HG03066 (cell line): ENCODE data around the gene NPC1.

Experiments used
- ATAC-seq: cut with Tn5 transposase; IDR thresholded peaks from one replicate; pipeline ENCODE4 v1.9.1; 2021; ENCODE audit warnings: low read depth; ENCODE audit not compliant: unreplicated experiment

Gene NPC1

GRCh38 chr18:23612434-23613090 is 26.3 kb upstream of the NPC1 start:
- no peak for ATAC-seq

DNA sequence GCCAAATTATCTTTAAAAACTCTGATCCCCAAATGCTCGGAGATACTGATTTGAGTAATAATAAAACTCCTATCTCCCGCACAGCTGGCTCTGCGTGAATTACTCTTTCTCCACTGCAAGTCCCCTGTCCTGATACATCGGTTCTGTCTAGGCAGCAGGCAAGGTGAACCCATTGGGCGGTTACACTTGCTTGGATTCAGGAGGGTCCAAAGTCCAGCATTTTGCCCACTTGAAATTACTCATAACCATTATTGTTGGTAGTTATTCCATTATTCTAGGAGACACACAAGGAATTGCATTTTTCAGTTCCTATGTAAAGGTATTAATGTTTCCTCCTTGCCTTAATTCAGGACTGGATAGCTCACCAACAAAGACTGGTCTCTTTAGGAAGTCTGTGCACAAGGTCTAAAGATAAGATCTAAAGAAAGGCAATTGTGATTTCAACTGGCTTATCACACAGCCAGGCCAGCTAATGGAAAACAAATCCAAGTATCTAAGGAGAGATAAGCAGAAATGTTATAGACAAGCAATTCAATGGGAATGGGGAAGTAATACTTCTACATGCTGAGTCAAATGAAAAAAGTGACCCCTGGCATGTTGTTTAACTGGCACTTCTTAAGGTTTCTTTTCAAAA is 23.2 kb upstream of the NPC1 start:
- ATAC-seq: no peak

- no peak for ATAC-seq
Measured at GRCh38 chr18:23608211-23608610, 21.9 kb upstream of the NPC1 start.

DNA sequence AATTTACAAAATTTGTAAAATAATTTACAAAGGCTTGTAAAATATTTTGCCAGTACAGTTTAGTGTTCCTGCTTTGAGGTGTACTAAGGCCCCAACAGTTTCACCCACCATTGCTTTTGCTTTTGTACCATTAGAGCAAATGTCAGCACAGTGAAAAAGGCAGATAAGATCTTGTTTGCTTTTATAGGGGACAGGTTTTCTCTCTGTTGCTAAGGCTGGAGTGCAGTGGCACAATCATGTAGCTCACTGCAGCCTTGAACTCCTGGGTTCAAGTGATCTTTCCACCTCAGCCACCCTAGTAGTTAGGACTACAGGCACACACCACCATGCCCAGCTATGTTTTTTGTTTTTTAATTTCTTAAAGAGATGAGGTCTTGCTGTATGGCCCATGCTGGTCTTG is 19.6 kb upstream of the NPC1 start:
- ATAC-seq: no peak

DNA sequence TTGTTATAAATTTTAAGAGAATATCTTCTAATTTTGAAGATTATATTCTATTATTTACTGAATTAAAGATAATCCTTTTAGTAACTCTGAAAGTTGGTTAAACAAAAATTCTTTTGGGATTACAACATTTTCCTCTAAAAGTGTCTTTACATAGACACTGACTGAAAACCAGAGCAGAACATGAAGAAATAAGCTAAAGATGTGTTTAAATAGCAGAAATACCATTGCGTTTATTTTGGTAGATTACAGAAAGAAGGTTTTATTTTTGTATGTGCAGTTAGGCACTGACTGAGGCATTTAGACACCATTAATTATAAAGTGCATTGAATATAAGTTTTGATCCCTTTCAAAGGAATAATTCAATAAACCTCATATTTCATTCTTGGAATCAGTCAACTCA is 13.5 kb upstream of the NPC1 start:
- ATAC-seq: no peak

DNA sequence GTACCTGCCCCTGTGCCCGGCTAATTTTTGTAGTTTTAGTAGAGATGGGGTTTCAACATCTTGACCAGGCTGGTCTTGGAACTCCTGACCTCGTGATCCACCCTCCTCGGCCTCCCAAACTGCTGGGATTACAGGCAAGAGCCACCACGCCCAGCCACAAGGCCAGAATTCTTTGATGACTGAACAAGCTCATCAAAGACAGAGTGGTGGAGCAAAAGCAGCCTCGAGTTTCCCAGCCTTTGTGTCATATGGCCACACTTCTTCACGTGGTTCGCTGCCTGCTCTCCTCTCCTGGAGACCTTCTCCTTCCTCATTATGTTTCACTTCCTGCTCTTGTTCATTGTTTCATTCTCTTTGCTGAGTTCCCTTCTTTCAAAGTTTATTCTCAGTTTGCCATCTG is 9.9 kb upstream of the NPC1 start:
- no peak for ATAC-seq

DNA sequence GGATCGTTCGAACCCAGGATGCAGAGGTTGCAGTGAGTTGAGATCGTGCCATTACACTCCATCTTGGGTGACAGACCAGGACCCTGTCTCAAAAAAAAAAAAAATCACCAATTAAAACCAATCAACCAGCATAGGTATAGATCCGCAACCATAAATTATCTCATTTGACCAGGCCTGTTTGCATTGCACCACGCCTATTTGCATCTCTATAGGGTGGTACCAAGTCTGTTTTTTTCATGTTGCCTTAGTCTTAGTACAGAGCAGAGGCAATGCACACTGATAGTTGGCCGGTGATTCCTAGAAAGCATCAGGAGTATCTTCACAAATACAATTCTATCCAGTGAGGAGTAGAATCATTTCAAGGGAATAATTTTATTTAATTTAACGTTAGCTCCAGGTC is 9.3 kb upstream of the NPC1 start:
- ATAC-seq: no peak

DNA sequence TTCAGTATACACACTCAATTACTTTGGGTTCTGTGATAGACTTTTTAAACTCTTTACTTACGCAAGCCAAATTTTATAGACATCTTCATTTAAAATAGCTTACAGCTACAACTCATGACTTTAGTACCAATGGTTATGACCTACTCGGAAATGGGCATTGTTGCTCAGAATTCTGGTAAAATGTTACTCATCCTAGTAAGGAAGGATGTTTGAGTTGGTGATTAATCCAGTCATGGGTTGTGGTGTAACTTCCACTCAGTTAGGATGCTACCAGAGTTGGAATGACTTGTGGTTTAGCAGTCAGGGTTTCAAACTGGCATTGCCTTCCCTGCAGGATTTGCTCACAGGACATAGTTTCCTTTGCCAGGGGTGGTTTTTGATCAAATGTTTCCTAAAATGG is 7.4 kb upstream of the NPC1 start:
- ATAC-seq: no peak

- ATAC-seq: no peak
Measured at GRCh38 chr18:23592911-23593310, 6.6 kb upstream of the NPC1 start.

DNA sequence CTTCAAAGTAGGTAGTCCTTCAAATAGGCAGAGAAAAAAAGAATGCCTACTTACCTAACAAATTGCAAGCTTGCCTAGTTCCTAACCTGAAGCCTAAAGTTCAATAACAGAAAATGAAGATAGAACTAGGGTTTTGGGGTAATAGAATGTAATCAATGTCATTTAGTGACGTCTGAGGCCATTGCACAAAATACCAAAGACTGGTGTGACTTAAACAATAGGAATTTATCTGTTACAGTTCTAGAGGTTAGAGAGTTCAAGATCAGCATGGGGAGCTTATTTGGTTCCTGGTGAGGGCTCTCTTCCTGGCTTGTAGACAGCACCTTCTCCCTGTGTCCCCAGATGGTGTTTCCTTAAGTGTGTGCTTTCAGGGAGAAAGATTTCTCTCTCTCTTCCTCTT is 4.7 kb upstream of the NPC1 start:
- no peak for ATAC-seq

GRCh38 chr18:23588836-23589560 is 2.7 kb upstream of the NPC1 start:
- no peak for ATAC-seq

DNA sequence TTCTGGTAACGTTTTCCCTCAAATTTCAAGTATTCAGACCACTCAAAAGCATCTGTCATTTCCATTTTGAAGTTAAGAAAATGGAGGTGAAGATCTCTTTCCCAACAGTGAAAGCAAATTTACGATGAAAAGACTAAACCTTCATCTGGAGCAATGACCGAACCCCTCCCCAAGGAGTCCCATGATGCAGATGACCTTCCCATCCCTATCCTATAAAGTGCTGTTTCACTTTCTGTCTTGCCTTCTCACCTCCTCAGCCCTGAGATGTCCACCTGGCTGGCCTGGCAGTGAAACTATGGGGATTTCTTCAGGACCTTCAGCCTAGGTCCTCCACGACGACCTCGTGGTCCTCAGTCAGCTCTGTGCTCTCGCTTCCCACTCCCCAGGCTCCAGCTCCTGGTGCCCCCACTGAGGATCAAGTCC is 925 bp upstream of the NPC1 start:
- no peak for ATAC-seq

DNA sequence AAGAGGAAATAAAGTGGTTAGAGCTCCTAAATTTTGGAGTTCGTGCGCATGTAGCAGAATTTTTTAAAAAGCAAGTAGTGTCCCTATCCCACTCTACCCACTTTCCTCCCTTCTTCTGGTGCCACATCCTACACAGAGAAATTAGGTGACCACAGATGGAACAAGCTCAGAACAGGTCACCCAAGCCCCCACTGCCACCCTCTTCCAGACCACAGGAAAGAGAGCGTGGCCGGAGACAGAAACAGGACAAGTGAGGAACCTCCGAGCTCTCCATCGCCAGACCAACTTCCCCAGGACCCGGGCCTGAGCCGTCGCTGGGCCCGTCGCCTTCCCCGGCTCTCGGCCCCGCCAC is 433 bp downstream of the NPC1 start:
- no peak for ATAC-seq

DNA sequence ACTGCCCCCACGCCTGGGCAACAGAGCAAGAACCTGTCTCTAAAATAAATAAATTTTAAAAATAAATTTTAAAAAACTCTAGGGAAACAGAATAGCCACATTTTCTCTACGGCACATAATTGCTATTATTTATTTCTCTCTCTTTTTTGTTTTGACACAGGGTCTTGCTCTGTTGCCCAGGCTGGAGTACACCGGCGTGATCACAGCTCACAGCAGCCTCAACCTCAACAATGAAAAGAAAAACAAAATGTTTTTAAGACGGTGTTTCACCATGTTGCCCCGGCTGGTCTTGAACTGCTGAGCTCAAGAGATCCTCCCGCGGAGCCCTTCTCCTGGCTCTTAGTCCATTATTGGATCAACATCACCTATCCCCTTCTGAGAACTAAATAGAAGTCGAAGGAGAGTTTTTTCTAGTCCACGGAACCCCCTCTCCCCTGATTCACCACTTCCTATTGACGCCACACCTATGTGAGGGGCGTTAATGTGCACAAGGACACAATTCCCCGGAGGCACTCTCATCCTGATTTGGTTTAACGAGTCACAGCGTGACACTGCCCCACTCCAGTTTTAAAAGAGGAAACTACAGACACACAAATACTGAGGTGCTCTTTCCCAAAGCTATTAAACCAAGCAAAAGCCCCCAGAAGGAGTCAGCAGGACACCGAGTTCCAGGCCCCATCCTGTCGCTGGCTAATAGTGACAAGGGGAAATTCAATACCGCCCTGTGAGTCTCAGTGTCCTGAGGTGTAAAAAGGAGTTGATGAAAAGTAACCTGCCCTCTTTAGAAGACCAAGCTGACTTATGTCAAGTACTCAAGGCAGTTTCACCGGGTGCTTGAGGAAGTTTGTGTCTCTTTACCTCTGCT is 1.1 kb downstream of the NPC1 start:
- ATAC-seq: no peak

DNA sequence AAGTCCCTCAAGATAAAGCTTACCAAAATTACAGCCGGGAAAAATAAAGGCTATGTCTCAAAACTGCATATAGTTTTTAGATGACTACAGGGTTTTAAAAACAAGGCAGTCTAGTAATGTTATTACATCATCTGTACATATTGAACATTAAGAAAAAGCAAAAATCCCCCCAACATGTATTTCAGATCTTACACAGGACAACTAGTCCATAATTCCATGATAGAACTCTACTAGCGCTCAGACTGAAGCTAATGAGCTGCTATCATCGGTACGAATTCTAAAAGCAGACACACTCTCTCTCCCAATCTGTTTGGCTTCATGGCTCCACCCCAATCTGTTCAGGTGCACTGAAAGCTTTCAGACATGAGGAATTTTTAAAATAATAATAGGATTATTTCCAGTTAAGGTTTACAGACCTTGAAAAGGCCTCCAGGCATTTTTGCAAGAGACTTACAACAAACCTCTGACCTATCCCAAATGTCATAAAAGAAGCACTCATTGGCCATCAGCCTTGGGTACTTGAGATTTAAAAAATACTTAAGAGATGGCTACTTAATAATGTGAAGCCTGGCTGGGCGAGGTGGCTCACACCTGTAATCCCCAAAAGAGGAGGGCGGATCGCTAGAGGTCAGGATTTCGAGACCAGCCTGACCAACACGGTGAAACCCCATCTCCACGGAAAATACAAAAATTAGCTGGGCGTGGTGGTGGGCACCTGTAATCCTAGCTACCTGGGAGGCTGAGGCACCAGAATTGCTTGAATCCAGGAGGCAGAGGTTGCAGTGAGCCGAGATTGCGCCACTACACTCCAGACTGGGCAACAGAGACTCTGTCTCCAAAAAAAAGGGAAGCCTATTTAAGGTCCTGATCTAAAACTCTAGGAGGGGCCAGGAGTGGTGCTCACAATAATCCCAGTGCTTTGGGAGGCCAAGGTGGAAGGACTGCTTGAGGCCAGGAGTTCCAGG is 2.0 kb downstream of the NPC1 start:
- ATAC-seq: no peak

GRCh38 chr18:23583071-23583865 is 3.0 kb downstream of the NPC1 start:
- no peak for ATAC-seq

DNA sequence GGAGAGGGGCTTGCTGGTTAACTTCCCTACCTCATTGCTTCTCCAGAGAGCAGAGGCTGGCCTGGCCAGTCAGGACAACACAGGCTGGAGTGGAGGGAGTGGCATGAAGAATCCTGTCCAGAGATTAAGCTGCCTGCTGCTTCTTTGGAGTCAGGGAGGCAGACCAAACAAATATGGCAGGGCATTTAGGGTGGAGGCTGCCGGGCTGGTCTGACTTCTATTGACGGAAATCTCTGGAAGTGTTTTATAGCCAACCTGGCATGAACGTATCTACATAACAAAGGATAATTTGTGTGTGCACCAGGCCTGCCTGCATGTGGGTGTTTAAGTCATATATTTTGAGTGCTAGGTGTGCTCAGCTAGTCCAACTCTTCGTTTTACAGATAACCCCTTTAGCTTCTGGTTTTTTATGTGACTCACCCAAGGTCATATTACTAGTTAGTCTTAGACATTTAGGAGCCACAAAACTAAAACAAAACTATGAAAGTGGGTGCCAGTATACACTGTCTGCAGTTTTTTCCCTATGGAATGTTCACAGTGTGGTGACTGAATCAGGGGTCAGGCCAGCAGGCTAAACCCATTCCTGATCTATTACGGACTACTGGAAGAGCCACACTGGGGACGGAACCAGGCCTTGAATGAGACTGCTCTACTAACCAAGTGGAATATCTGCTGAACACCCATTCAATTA is 5.5 kb downstream of the NPC1 start:
- ATAC-seq: no peak

DNA sequence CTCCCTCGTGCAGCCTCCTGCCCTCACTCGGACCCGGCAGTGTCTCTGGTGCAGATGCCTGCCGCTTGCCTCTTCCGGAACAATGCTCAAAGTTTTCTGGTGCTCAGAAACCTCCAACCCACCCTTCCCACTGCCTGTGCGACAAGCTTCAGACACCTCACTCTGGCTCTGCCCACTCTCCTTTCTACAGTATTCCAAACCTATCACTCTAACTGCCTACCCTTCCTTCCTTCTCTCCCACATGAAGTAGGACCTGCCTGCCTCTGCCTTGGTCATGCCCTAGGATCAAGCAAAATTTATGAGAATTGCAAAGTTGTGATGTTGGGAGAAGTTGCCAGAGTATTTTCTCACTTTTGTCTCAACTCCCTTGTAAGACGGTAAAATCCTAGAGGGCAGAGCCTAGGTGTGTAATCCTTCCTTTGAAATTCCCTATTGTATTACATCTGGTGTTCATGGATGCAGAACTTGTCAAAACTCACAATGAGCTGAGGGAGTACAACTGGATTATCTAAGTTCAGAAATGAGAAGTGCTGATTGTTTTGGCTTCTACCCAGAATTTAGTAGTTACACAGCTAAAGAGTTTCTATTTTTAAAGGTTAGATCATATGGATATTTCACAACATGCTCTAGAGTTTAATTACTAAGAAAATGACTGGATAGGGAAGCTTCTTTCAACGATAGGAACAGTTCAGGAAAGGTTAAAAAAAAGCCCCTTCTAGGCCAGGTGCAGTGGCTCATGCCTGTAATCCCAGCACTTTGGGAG is 7.2 kb downstream of the NPC1 start:
- ATAC-seq: no peak
